ENCODE results near the gene ST8SIA1.
"Not testable (repeated sequence)": the region's sequence is repeated elsewhere in the genome, so short reads cannot be mapped to it uniquely, and the experiment has no call there.

ST8SIA1 gene

DNA sequence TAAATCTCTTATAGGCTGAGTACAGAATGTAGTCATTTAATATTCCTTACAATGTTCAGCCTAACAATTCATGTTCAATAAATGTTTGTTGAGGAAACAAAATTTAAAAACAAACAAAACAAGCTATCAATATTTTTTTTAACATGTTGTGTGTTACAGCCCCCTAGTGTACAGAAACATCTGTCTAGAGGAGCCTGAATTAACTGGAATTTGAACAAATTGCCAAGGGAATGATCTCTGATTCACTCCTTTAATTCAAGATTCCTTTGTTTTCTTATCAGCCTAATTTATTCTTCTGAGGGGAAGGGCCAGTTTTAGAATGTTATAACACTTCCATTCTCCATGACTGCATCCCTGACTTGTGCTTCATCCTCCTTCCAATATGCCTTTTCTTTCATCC is 161.3 kb downstream of the ST8SIA1 start:
- in situ Hi-C loops (cut with HindIII; ENCODE audit: low sequenced_read_pairs), result no loop called here
- TF ChIP-seq, protein P1, sequence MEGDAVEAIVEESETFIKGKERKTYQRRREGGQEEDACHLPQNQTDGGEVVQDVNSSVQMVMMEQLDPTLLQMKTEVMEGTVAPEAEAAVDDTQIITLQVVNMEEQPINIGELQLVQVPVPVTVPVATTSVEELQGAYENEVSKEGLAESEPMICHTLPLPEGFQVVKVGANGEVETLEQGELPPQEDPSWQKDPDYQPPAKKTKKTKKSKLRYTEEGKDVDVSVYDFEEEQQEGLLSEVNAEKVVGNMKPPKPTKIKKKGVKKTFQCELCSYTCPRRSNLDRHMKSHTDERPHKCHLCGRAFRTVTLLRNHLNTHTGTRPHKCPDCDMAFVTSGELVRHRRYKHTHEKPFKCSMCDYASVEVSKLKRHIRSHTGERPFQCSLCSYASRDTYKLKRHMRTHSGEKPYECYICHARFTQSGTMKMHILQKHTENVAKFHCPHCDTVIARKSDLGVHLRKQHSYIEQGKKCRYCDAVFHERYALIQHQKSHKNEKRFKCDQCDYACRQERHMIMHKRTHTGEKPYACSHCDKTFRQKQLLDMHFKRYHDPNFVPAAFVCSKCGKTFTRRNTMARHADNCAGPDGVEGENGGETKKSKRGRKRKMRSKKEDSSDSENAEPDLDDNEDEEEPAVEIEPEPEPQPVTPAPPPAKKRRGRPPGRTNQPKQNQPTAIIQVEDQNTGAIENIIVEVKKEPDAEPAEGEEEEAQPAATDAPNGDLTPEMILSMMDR (IDR thresholded peaks at IDR 0.05; ENCODE audit: low read depth, low read length, missing control alignments), result no peak
- no peak overlapping the region for H3K4me3 ChIP-seq (ENCODE audit: low read depth, low read length)
- no peak for DNase-seq (ENCODE audit: low read depth)

DNA sequence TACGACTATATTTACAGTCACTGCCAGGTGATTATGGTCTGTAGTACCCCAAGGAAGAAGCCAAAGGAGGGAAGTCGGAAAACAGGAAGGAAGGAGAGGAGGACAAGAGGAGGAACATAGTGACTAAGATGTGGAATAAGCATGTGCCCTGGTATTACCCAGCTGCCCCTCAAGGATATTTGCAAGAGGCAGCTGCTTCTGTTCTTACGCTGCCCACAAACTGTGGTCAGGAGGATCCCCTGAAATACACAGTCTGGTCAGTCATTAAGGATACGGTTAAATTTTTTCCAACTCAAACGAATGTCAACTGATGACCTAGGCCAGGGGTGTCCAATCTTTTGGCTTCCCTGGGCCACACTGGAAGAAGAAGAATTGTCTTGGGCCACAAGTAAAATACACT is 162.0 kb downstream of the ST8SIA1 start:
- H3K4me3 ChIP-seq (ENCODE audit: low read depth, low read length), result no peak overlapping the region
- TF ChIP-seq, protein P1 (IDR thresholded peaks at IDR 0.05; ENCODE audit: low read depth, low read length, missing control alignments), result no peak
- DNase-seq (ENCODE audit: low read depth), result no peak
- in situ Hi-C loops (cut with HindIII; ENCODE audit: low sequenced_read_pairs), result no loop called here

- in situ Hi-C loops (cut with HindIII; ENCODE audit: low sequenced_read_pairs), result no loop called here
- TF ChIP-seq, protein P1 (IDR thresholded peaks at IDR 0.05; ENCODE audit: low read depth, low read length, missing control alignments), result no peak
- H3K4me3 ChIP-seq (ENCODE audit: low read depth, low read length), result no peak overlapping the region
- no peak for DNase-seq (ENCODE audit: low read depth)
Measured at GRCh38 chr12:22169376-22169775, 165.1 kb downstream of the ST8SIA1 start.

GRCh38 chr12:22164139-22164538 is 170.4 kb downstream of the ST8SIA1 start:
- no peak for DNase-seq (ENCODE audit: low read depth)
- TF ChIP-seq, protein P1 (IDR thresholded peaks at IDR 0.05; ENCODE audit: low read depth, low read length, missing control alignments), result no peak
- in situ Hi-C loops (cut with HindIII; ENCODE audit: low sequenced_read_pairs), result no loop called here
- H3K4me3 ChIP-seq (ENCODE audit: low read depth, low read length), result no peak overlapping the region

DNA sequence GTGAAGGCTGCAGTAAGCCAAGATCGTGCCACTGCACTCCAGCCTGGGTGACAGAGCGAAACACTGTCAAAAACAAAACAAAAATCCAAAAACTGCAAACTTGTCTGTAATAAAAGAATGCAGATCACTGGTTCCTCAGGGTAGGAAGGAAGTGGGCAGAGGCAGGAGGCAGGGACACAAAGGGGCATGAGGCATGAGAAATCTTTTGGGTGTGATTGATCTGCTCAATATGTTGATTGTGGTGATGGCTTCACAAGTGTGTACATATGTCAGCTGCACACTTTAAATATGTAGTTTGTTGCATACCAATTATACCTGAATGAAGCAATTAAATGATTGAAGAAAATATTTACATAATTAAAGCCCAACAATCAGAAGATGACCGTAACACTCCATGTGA is 170.9 kb downstream of the ST8SIA1 start:
- no peak overlapping the region for H3K4me3 ChIP-seq (ENCODE audit: low read depth, low read length)
- DNase-seq (ENCODE audit: low read depth), result no peak
- TF ChIP-seq, protein P1 (IDR thresholded peaks at IDR 0.05; ENCODE audit: low read depth, low read length, missing control alignments), result no peak
- in situ Hi-C loops (cut with HindIII; ENCODE audit: low sequenced_read_pairs), result no loop called here

DNA sequence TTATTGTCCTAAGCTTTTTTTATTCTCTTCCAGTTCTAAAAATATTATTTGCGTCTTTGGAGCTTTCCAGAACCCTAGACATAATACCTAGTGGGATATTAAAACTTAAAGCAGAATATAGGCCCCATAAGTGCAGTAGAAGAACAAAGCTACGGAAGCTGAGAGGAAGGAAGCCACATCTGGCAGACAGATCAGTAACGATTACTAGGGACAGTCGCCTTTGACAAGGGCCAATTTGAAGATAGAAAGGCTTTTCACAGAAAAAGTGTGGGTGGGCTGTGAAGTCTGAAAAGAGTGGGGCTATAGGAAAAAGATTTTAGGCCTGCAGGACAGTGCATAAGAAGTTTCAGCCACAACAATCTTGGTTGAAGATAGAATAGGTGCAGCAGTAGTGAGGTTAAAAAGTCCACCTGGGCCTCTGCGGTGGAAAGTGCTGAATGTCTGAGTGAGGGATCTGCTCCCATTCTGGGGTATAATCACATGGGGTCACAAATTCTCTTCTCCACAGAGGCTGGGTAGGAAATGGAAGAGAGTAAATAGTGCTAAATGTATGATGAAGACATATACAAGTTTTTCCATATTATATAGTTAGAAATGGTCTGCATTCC is 174.0 kb downstream of the ST8SIA1 start:
- H3K4me3 ChIP-seq (ENCODE audit: low read depth, low read length), result no peak overlapping the region
- in situ Hi-C loops (cut with HindIII; ENCODE audit: low sequenced_read_pairs), result no loop called here
- DNase-seq (ENCODE audit: low read depth), result no peak
- TF ChIP-seq, protein P1 (IDR thresholded peaks at IDR 0.05; ENCODE audit: low read depth, low read length, missing control alignments), result no peak

DNA sequence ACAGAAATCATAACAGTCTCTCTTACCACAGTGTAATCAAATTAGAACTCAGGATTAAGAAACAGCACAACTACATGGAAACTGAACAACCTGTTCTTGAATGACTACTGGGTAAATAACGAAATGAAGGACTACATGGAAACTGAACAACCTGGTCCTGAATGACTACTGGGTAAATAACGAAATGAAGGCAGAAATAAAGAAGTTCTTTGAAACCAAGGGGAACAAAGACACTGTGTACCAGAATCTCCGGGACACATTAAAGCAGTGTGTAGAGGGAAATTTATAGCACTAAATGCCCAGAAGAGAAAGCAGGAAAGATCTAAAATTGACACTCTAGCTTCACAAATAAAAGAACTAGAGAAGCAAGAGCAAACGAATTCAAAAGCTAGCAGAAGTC is 185.2 kb downstream of the ST8SIA1 start:
- in situ Hi-C loops (cut with HindIII; ENCODE audit: low sequenced_read_pairs); DNase-seq (ENCODE audit: low read depth); H3K4me3 ChIP-seq (ENCODE audit: low read depth, low read length): not testable (repeated sequence)

GRCh38 chr12:22146686-22147085 is 187.8 kb downstream of the ST8SIA1 start:
- H3K4me3 ChIP-seq (ENCODE audit: low read depth, low read length); in situ Hi-C loops (cut with HindIII; ENCODE audit: low sequenced_read_pairs); DNase-seq (ENCODE audit: low read depth): not testable (repeated sequence)

All from astrocyte of the cerebellum (primary cell).